GM19468 (cell line): ENCODE data around the gene MARK2.

Experiments used
- ATAC-seq: cut with Tn5 transposase; IDR thresholded peaks from one replicate; pipeline ENCODE4 v1.9.1; 2021; ENCODE audit warnings: mild to moderate bottlenecking, moderate library complexity, moderate number of reproducible peaks; ENCODE audit not compliant: unreplicated experiment; ENCODE audit errors: extremely low read depth

MARK2 gene

GRCh38 chr11:63826471-63827190 lies 12.3 kb upstream of the MARK2 start:
- ATAC-seq, result no peak

- ATAC-seq, result no peak
Measured at GRCh38 chr11:63829823-63830489, 9.0 kb upstream of the MARK2 start.

GRCh38 chr11:63831326-63831725 lies 7.6 kb upstream of the MARK2 start:
- no peak for ATAC-seq

- ATAC-seq, result no peak
Measured at GRCh38 chr11:63832336-63832735, 6.6 kb upstream of the MARK2 start.

- no peak for ATAC-seq
Measured at GRCh38 chr11:63833048-63833447, 5.9 kb upstream of the MARK2 start.

- ATAC-seq, result no peak
Measured at GRCh38 chr11:63834535-63835157, 4.3 kb upstream of the MARK2 start.

- ATAC-seq, result no peak
Measured at GRCh38 chr11:63835158-63835545, 3.8 kb upstream of the MARK2 start.

GRCh38 chr11:63837027-63837688 lies 1.8 kb upstream of the MARK2 start:
- ATAC-seq, result no peak

GRCh38 chr11:63837739-63838138 lies 1.2 kb upstream of the MARK2 start:
- ATAC-seq, result no peak

GRCh38 chr11:63838150-63838677 lies 696 bp upstream of the MARK2 start:
- ATAC-seq, result no peak

- ATAC-seq, result no peak
Measured at GRCh38 chr11:63839508-63840355, 822 bp downstream of the MARK2 start.

GRCh38 chr11:63840356-63841060 lies 1.6 kb downstream of the MARK2 start:
- no peak for ATAC-seq

GRCh38 chr11:63841554-63841953 lies 2.6 kb downstream of the MARK2 start:
- no peak for ATAC-seq

GRCh38 chr11:63843041-63843440 lies 4.1 kb downstream of the MARK2 start:
- no peak for ATAC-seq

- ATAC-seq, result no peak
Measured at GRCh38 chr11:63844836-63845235, 5.9 kb downstream of the MARK2 start.

- ATAC-seq, result no peak
Measured at GRCh38 chr11:63845303-63845702, 6.4 kb downstream of the MARK2 start.

- no peak for ATAC-seq
Measured at GRCh38 chr11:63845911-63846310, 7.0 kb downstream of the MARK2 start.

- no peak for ATAC-seq
Measured at GRCh38 chr11:63846897-63847296, 8.0 kb downstream of the MARK2 start.

- ATAC-seq, result no peak
Measured at GRCh38 chr11:63847363-63847762, 8.5 kb downstream of the MARK2 start.
